MM.1S (cell line): ENCODE measurements around the gene DKK3.

Experiments used
- DNase-seq: peaks from one replicate; pipeline ENCODE4 v3.0.0-alpha.2; 2015
- H2AFZ ChIP-seq: fragments of 300-600 bp; sonication (generic); 2 replicates; pipeline ENCODE4 v1.6.0; 2016; ENCODE audit warnings: antibody characterized with exemption, low read length
- H3F3A ChIP-seq: fragments of 300-600 bp; sonication (generic); 2 replicates; pipeline ENCODE4 v1.6.1; 2016; ENCODE audit warnings: mild to moderate bottlenecking, antibody characterized with exemption, low read length, moderate library complexity, mixed read lengths; ENCODE audit not compliant: insufficient read depth
- H3K27ac ChIP-seq: fragments of 300-600 bp; sonication (generic); 2 replicates; pipeline ENCODE4 v1.5.1; 2016; ENCODE audit warnings: mild to moderate bottlenecking, low read length
- H3K27me3 ChIP-seq: fragments of 300-600 bp; sonication (generic); replicated peaks from 2 replicates; pipeline ENCODE4 v1.6.0; 2016; ENCODE audit warnings: low read length; ENCODE audit not compliant: insufficient read depth
- H3K36me3 ChIP-seq: fragments of 300-600 bp; sonication (generic); replicated peaks from 2 replicates; pipeline ENCODE4 v1.6.1; 2016; ENCODE audit warnings: mild to moderate bottlenecking, low read length, mixed read lengths; ENCODE audit not compliant: insufficient read depth
- H3K4me1 ChIP-seq: fragments of 300-600 bp; sonication (generic); 2 replicates; pipeline ENCODE4 v1.6.1; 2016; ENCODE audit warnings: low read length, mixed read lengths
- H3K4me2 ChIP-seq: fragments of 300-600 bp; sonication (generic); 2 replicates; pipeline ENCODE4 v1.6.0; 2016; ENCODE audit warnings: low read depth, low read length
- H3K4me3 ChIP-seq: fragments of 300-600 bp; sonication (generic); 2 replicates; pipeline ENCODE4 v1.5.1; 2016; ENCODE audit warnings: low read length, mixed read lengths
- H3K79me2 ChIP-seq: fragments of 300-600 bp; sonication (generic); 2 replicates; pipeline ENCODE4 v1.6.1; 2016; ENCODE audit warnings: mixed run types, low read length, mixed read lengths
- H3K9ac ChIP-seq: fragments of 300-600 bp; sonication (generic); 2 replicates; pipeline ENCODE4 v1.6.1; 2016; ENCODE audit warnings: low read length, mixed read lengths
- H3K9me2 ChIP-seq: fragments of 300-600 bp; sonication (generic); replicated peaks from 2 replicates; pipeline ENCODE4 v1.6.1; 2016; ENCODE audit warnings: mild to moderate bottlenecking, low read length, mixed read lengths; ENCODE audit not compliant: insufficient read depth
- H3K9me3 ChIP-seq: fragments of 300-600 bp; sonication (generic); replicated peaks from 2 replicates; pipeline ENCODE4 v1.6.1; 2016; ENCODE audit warnings: mild to moderate bottlenecking, low read length, mixed read lengths; ENCODE audit not compliant: insufficient read depth
- H4K20me1 ChIP-seq: fragments of 300-600 bp; sonication (generic); 2 replicates; pipeline ENCODE4 v1.6.1; 2016; ENCODE audit warnings: mild to moderate bottlenecking, low read length, moderate library complexity, mixed read lengths; ENCODE audit not compliant: insufficient read depth
- EZH2 ChIP-seq: fragments of 300-600 bp; sonication (generic); optimal IDR thresholded peaks from 2 replicates; pipeline ENCODE3; 2017; ENCODE audit warnings: low read depth, mild to moderate bottlenecking, antibody characterized with exemption, low read length, mixed read lengths
- EZH2phosphoT487 ChIP-seq: fragments of 300-600 bp; sonication (generic); IDR thresholded peaks from 2 replicates; pipeline ENCODE4 v1.6.1; 2018; ENCODE audit warnings: antibody characterized with exemption, low read length
- TF ChIP-seq, protein P1 (sequence below): fragments of 300-600 bp; sonication (generic); IDR thresholded peaks from 2 replicates; pipeline ENCODE4 v1.5.1; 2016; ENCODE audit warnings: antibody characterized with exemption, low read length, mixed read lengths

Gene DKK3

DNA sequence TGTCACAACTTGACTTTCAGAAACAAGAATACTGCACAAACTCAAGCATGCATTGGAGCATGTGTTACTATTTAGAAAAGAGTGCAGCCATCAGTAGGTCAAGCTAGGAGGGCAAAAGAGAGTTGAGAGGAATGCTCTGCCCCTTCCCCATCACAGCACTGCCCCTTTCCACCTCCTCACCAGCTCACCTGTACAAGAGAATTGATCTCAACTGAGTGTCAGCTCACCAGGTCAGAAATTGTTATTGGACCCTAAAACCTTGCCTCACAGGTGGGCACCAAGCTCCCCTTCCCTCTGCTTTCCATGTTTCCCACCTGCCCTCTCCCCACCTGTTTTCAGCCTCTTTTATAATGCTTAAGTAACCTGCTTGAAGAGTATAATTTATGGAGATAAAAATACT is 48.8 kb downstream of the DKK3 start:
- TF ChIP-seq, protein P1, sequence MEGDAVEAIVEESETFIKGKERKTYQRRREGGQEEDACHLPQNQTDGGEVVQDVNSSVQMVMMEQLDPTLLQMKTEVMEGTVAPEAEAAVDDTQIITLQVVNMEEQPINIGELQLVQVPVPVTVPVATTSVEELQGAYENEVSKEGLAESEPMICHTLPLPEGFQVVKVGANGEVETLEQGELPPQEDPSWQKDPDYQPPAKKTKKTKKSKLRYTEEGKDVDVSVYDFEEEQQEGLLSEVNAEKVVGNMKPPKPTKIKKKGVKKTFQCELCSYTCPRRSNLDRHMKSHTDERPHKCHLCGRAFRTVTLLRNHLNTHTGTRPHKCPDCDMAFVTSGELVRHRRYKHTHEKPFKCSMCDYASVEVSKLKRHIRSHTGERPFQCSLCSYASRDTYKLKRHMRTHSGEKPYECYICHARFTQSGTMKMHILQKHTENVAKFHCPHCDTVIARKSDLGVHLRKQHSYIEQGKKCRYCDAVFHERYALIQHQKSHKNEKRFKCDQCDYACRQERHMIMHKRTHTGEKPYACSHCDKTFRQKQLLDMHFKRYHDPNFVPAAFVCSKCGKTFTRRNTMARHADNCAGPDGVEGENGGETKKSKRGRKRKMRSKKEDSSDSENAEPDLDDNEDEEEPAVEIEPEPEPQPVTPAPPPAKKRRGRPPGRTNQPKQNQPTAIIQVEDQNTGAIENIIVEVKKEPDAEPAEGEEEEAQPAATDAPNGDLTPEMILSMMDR: no peak
- no peak for TF ChIP-seq EZH2
- TF ChIP-seq EZH2phosphoT487: no peak
- DNase-seq: no peak
- H3K4me2 ChIP-seq: no peak overlapping the region

DNA sequence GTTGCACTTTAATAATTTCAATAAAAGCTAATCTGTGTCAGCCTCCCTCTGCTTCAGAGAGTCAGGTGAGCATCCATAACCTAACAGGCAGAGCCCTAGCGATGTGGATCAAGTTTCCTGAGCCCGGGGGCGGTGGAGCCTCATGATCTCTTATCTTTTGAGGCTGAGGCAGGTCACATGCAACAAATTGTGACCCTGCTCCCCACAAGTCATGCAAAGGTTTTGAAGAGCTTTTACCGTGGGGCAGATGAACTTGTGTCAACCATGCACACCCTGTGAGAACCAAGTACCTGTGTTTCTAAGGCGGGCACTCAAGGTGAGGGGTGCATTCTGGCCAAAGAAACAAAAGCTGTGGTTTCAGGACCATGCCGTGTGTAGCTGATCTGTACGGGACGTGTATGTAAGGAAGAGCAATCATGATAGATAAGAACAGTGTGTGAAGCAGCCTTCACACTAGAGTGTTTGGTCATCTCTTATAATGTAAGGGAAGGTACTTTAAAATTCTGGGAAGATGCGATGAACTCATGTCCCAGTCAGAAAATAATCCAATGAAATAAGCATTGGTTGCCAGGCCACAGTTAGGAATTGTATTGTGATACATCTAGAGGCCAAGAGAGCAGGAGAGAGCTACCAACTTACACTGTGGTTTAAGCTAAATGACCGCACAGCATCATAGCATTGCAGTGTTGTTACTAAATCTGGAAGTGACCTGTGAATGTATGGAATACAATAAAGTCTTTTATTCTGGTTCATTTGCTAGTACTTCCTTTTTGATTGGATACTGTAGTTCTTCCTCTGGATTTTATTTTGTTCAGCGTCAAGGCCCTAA is 49.8 kb downstream of the DKK3 start:
- H3K4me1 ChIP-seq: peaks cover 20% of the 10 kb centered on the region

More for the DNA sequence above, 48.8 kb downstream of the DKK3 start:
- Histone ChIP-seq H3K79me2 (no peaks in the 10 kb centered on the region), H3K9ac (no peak overlapping the region), H2AFZ (no peak overlapping the region), H3K4me3 (no peak overlapping the region), H3K9me3 (no peaks in the 10 kb centered on the region), H4K20me1 (no peaks in the 10 kb centered on the region), H3K36me3 (0 out of 2 replicates have a peak, but pooled peaks cover 3% of the 10 kb centered on the region), H3F3A (peaks cover 10% of the 10 kb centered on the region; the same call in 1 of the 2 replicates), H3K4me1 (peaks cover 20% of the 10 kb centered on the region), H3K27ac (no peak overlapping the region), H3K9me2 (no peaks in the 10 kb centered on the region), H3K27me3 (no peaks in the 10 kb centered on the region)

DNA sequence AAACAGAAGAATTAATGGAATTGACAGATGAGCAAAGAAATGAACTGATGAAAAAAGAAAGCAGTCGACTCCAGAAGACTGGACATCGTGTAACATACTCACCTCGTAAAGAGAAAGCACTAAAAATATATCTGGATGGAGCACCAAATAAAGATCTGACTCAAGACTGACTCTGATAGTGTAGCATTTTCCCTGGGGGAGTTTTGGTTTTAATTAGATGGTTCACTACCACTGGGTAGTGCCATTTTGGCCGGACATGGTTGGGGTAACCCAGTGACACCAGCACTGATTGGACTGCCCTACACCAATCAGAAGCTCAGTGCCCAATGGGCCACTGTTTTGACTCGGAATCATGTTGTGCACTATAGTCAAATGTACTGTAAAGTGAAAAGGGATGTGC is 52.4 kb downstream of the DKK3 start:
- H3K27me3 ChIP-seq: no peaks in the 10 kb centered on the region
- H4K20me1 ChIP-seq: no peaks in the 10 kb centered on the region
- H3K4me3 ChIP-seq: no peak overlapping the region
- H3K27ac ChIP-seq: no peak overlapping the region
- H3K9me2 ChIP-seq: no peaks in the 10 kb centered on the region
- no peak overlapping the region for H2AFZ ChIP-seq
- DNase-seq: no peak
- H3K79me2 ChIP-seq: no peaks in the 10 kb centered on the region
- H3K9ac ChIP-seq: no peak overlapping the region
- H3K4me2 ChIP-seq: no peak overlapping the region
- TF ChIP-seq, protein P1: no peak
- TF ChIP-seq EZH2 (no peak), EZH2phosphoT487 (no peak)
- H3K9me3 ChIP-seq: no peaks in the 10 kb centered on the region
- H3K36me3 ChIP-seq: peaks cover 7% of the 10 kb centered on the region; the same call in 1 of the 2 replicates
- H3K4me1 ChIP-seq: peaks cover 17% of the 10 kb centered on the region
- H3F3A ChIP-seq: peaks cover 10% of the 10 kb centered on the region; the same call in 1 of the 2 replicates

More for the DNA sequence above, 49.8 kb downstream of the DKK3 start:
- Histone ChIP-seq H3K36me3 (0 out of 2 replicates have a peak, but pooled peaks cover 3% of the 10 kb centered on the region), H4K20me1 (no peaks in the 10 kb centered on the region), H3K9me2 (no peaks in the 10 kb centered on the region), H3K27ac (no peak overlapping the region), H3F3A (peaks cover 10% of the 10 kb centered on the region; the same call in 1 of the 2 replicates), H3K79me2 (no peaks in the 10 kb centered on the region), H3K9me3 (no peaks in the 10 kb centered on the region), H3K4me2 (no peak overlapping the region), H3K27me3 (no peaks in the 10 kb centered on the region), H2AFZ (no peak overlapping the region), H3K4me3 (no peak overlapping the region), H3K9ac (no peak overlapping the region)
- TF ChIP-seq EZH2phosphoT487 (no peak), EZH2 (no peak)
- TF ChIP-seq, protein P1: no peak
- DNase-seq: no peak
